ENCODE data around the gene PPP1R7.

GRCh38 chr2:241232736-241233575 is 82.7 kb downstream of the PPP1R7 start:
- no peak for TF ChIP-seq CTCF (IDR thresholded peaks at IDR 0.05; ENCODE audit: low read depth, low read length)
- TF ChIP-seq POLR2A (IDR thresholded peaks at IDR 0.05; ENCODE audit: extremely low read depth, insufficient read length) = no peak
- TF ChIP-seq MAX (IDR thresholded peaks at IDR 0.05; ENCODE audit: low read depth, low read length) = no peak
- TF ChIP-seq MYC (IDR thresholded peaks at IDR 0.05; ENCODE audit: low read depth, low read length) = no peak

Data from NB4 (cell line).